HepG2 (cell line): ENCODE measurements around the gene TRIP6. TPM values are rescaled to one million over a fixed set of nuclear protein-coding genes. Genes with fewer than 3 reads are reported as not detected.

Experiments
- AGO2 ChIP-seq: fragments of 200-400 bp; formaldehyde crosslinking; optimal IDR thresholded peaks from 2 replicates; pipeline ENCODE3; 2017; ENCODE audit warnings: mild to moderate bottlenecking, low read depth, low read length, moderate library complexity
- ASH2L ChIP-seq: fragments of 300-600, 200-600 bp; sonication (generic); IDR thresholded peaks from 2 replicates; pipeline ENCODE4 v1.7.0; 2017; ENCODE audit warnings: low read depth, mild to moderate bottlenecking, moderate library complexity, mixed read lengths, low read length; ENCODE audit not compliant: insufficient read length
- ETV6 ChIP-seq: sonication (generic); formaldehyde crosslinking; conservative IDR thresholded peaks from 2 replicates; pipeline ENCODE4 v1.4.0; 2020; ENCODE audit warnings: missing genetic modification reagents
- FOXA1 ChIP-seq, 2 experiments: fragments of 450-650 bp in 1 of 2; sonication (generic) in 1 of 2; formaldehyde crosslinking in 1 of 2; IDR thresholded peaks; 2 replicates each; pipeline versions ENCODE4 v1.4.0 to v1.6.1; 2016 to 2020; ENCODE audit warnings: missing genetic modification reagents in 1 of 2
- GZF1 ChIP-seq: sonication (generic); formaldehyde crosslinking; IDR thresholded peaks from 2 replicates; pipeline ENCODE4 v1.5.1; 2020; ENCODE audit warnings: mild to moderate bottlenecking, missing genetic modification reagents
- HDAC2 ChIP-seq: sonication (generic); formaldehyde crosslinking; IDR thresholded peaks from 2 replicates; pipeline ENCODE4 v1.4.0; 2020; ENCODE audit warnings: missing genetic modification reagents
- KAT8 ChIP-seq: IDR thresholded peaks from 2 replicates; pipeline ENCODE4 v1.6.1; 2016; ENCODE audit warnings: missing genetic modification reagents, missing compliant biosample characterization
- KDM6A ChIP-seq: IDR thresholded peaks from 2 replicates; pipeline ENCODE4 v1.6.1; 2016; ENCODE audit warnings: low read depth
- PCBP2 ChIP-seq: fragments of 200-400 bp; formaldehyde crosslinking; optimal IDR thresholded peaks from 2 replicates; pipeline ENCODE3; 2018; ENCODE audit warnings: low read length, low read depth; ENCODE audit not compliant: poor library complexity, severe bottlenecking
- PRDM10 ChIP-seq: sonication (generic); formaldehyde crosslinking; IDR thresholded peaks from 2 replicates; pipeline ENCODE4 v1.4.0; 2020; ENCODE audit warnings: low read depth, missing genetic modification reagents
- RELA ChIP-seq: sonication (generic); formaldehyde crosslinking; IDR thresholded peaks from 2 replicates; pipeline ENCODE4 v1.4.0; 2020; ENCODE audit warnings: missing genetic modification reagents
- RORA ChIP-seq: sonication (generic); formaldehyde crosslinking; IDR thresholded peaks from 2 replicates; pipeline ENCODE4 v1.5.0; 2020; ENCODE audit warnings: mild to moderate bottlenecking, missing genetic modification reagents, moderate library complexity
- SIN3A ChIP-seq: IDR thresholded peaks from 2 replicates; pipeline ENCODE4 v1.6.1; 2011; ENCODE audit warnings: low read depth, mild to moderate bottlenecking, control low read depth, low read length, borderline replicate concordance
- ZBTB44 ChIP-seq: sonication (generic); formaldehyde crosslinking; IDR thresholded peaks from 2 replicates; pipeline ENCODE4 v1.4.0; 2020; ENCODE audit warnings: missing genetic modification reagents
- ZNF354B ChIP-seq: sonication (generic); formaldehyde crosslinking; IDR thresholded peaks from 2 replicates; pipeline ENCODE4 v1.8.0; 2022; ENCODE audit warnings: mild to moderate bottlenecking, missing genetic modification reagents
- ZNF674 ChIP-seq: sonication (generic); formaldehyde crosslinking; IDR thresholded peaks from 2 replicates; pipeline ENCODE4 v1.5.0; 2020; ENCODE audit warnings: low read depth, mild to moderate bottlenecking, missing genetic modification reagents
- ZNF792 ChIP-seq: IDR thresholded peaks from 2 replicates; pipeline ENCODE4 v1.6.1; 2016
- ZSCAN5A ChIP-seq: sonication (generic); formaldehyde crosslinking; IDR thresholded peaks from 2 replicates; pipeline ENCODE4 v1.8.0; 2022; ENCODE audit warnings: mild to moderate bottlenecking, missing genetic modification reagents, borderline replicate concordance
- ZXDC ChIP-seq: sonication (generic); formaldehyde crosslinking; IDR thresholded peaks from 2 replicates; pipeline ENCODE4 v1.5.0; 2020; ENCODE audit warnings: mild to moderate bottlenecking, missing genetic modification reagents
- polyA plus RNA-seq, 8 experiments: library from polyadenylated mRNA; depleted of rRNA in 3 of 8; stranded (reverse) in 7 of 8; unstranded in 1 of 8; fragments of >200 nt; fragmentation: Illumina TruSeq in 4 of 8; extraction: Trizol in 4 of 8; gene quantifications; 2 replicates each; pipeline versions ENCODE4 v1.2.1 to v1.2.3, GENCODE V29; 2011 to 2016; ENCODE audit warnings: low read depth in 4 of 8, missing spikeins in 1 of 8, mixed read lengths in 1 of 8; ENCODE audit not compliant: insufficient read depth in 1 of 8
- total RNA-seq, 5 experiments: library from RNA; depleted of rRNA; stranded (reverse); fragments of >200 nt; fragmentation: Illumina TruSeq; extraction: Trizol; gene quantifications; 2 replicates each; pipeline ENCODE4 v1.2.3, GENCODE V29; 2016; ENCODE audit warnings: low read depth in 1 of 5

The TRIP6 gene
- total and polyA plus RNA-seq, 2 of the 13 experiments (the other 11 are each of a cell fraction or from before 2014, with no cell fraction given): 0.34 to 0.38 TPM

GRCh38 chr7:100895956-100896731 is 29.0 kb downstream of the TRIP6 start (continued):
- TF ChIP-seq ZBTB44 (CRISPR knock-in tag): no peak
- no peak for TF ChIP-seq AGO2
- TF ChIP-seq ETV6 (CRISPR knock-in tag): no peak
- TF ChIP-seq ASH2L: peak; percentile 6
- no peak for TF ChIP-seq RORA (CRISPR knock-in tag)
- TF ChIP-seq SIN3A: no peak; the same call in 1 of the 2 replicates
- no peak for TF ChIP-seq ZNF354B (CRISPR knock-in tag)
- no peak for TF ChIP-seq PCBP2
- no peak for TF ChIP-seq FOXA1 (IDR thresholded peaks at IDR 0.05)
- TF ChIP-seq FOXA1 (CRISPR knock-in tag; IDR thresholded peaks at IDR 0.05): no peak
- no peak for TF ChIP-seq ZNF792
- no peak for TF ChIP-seq GZF1 (CRISPR knock-in tag)
- peak; percentile 69 for TF ChIP-seq ZXDC (CRISPR knock-in tag)
- TF ChIP-seq RELA (CRISPR knock-in tag): no peak
- TF ChIP-seq KAT8 (CRISPR knock-in tag): no peak
- TF ChIP-seq ZSCAN5A (CRISPR knock-in tag): no peak
- no peak for TF ChIP-seq KDM6A (CRISPR knock-in tag)
- no peak for TF ChIP-seq ZNF674
- TF ChIP-seq HDAC2 (CRISPR knock-in tag): no peak; the same call in 1 of the 2 replicates
- no peak for TF ChIP-seq PRDM10 (CRISPR knock-in tag)
